HuH-7 (cell line): ENCODE data around the gene NEK2.
A peak's percentile ranks its signal among the peaks of the same experiment; 100 is the strongest.
"Not testable (repeated sequence)": the region's sequence is repeated elsewhere in the genome, so short reads cannot be mapped to it uniquely, and the experiment has no call there.

Experiments used
- DNase-seq: peaks from one replicate; pipeline ENCODE4 v3.0.0; 2011; ENCODE audit warnings: low spot score

The NEK2 gene

DNA sequence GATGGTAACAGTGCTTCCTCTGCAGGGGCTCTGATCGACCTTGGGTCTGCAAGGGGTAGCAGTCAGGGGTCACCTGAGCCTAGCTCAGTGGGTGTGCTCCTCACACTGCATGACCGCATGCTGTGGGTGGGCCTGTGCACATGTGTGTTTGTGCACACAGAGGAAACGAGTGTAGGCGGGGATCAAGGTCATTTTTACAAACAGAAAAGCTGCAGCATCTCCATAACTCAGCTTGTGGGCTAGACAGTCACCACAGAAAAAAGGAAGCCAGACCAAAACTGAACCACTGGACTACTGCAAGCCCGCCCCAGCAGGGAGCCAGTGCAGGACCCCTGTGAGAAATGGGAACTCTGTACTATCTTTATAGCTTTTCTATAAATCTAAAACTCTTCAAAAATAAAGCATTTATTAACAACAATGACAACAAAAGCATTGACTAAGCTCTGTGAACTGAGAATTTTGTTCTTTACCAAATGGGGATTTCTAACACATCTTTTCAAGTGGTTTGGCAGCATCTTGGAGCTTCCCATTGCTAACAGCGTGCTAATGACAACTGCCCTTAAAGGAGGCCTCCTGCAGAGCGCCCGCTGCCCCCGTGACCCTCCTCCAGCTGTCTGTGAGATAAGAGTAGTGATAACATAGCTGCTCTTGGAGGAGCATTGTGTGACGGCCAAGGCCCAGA, 19.9 kb upstream of the NEK2 start:
- no peak for DNase-seq

- not testable (repeated sequence) for DNase-seq
These were observed 18.5 kb upstream of the NEK2 start for GRCh38 chr1:211693911-211694310.

DNA sequence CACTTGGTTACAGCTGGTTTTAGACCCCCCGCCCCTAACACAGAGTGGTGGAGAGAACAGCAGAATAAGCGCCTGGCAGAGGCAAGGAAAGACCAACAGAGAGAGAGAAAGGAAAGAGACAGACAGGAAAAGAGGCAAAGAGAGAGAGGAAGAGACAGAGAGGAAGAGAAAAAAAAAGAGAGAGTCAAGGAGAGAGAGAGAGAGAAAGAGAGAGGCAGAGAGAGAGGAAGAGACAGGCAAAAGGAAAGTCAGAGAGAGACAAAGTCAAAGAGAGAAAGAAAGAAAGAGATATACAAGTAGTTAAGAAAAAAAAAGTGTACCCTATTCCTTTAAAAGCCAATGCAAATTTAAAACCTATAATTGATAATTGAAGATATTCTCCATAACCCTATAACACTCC, 13.0 kb upstream of the NEK2 start:
- no peak for DNase-seq

GRCh38 chr1:211687462-211688215, 12.2 kb upstream of the NEK2 start:
- DNase-seq: no peak

DNA sequence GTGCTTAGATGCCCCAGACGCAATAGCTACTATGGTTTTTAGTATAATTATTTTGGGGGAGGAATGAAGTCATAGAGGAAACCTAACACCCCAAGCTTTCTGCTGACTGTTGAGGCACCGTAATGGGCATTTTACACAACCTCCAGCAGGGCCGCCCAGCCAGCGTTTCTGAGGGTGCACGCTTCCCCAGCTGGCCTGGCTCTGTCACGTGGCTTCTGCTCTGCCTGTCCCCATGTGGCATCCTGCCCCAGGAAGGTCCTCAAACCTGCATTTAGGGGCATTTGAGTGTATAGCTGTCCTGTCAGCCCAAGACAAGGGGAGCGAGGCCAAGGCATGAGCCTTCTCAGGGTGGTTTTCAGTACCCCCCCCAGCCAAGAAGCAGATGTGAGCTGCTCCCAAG, 10.4 kb upstream of the NEK2 start:
- no peak for DNase-seq

- no peak for DNase-seq
These were observed 9.4 kb upstream of the NEK2 start for GRCh38 chr1:211684791-211685190.

- DNase-seq: no peak
These were observed 8.9 kb upstream of the NEK2 start for GRCh38 chr1:211684331-211684730.

DNA sequence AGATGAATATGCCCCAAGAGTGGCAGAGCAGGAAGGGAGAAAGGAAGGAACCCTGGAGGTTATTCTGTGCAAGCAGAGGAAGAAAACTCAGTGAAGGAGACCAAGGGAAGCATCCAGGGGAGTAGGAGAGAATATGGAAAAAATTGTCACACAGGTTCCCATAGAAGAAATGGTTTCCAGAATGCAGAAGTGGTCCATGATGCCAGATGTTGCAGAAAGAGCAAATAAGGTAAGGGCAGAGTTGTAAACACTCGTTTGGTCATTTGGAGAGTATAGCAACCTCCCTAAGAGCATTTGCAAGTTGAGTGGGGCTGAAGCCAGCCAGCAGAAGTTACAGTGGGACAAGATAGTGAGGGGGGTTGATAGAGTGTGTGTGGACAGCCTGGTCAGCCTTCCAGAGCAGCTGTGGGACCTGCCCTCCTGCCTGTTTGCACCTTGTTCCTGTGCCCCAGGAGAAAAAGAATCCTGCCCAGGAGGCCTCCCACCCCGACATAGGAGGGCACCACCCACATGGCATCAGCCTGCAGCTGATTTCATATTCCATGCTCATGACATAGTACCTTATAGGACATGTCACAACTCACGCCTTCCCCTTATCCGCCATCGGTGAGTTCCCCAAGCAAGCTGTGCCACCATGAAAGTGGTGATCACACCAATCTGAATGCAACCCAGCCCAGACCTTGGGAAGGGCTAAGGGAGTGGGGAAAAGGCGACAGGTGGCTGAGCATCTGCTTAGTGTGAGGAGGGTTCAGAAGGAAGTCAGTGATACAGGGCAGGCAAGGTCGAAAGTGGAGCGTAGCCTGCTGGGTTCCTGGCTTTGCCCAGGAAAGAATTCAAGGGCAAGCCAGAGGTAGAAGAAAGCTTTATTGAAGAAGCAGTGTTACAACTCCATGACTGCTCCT, 8.2 kb upstream of the NEK2 start:
- DNase-seq: no peak

DNA sequence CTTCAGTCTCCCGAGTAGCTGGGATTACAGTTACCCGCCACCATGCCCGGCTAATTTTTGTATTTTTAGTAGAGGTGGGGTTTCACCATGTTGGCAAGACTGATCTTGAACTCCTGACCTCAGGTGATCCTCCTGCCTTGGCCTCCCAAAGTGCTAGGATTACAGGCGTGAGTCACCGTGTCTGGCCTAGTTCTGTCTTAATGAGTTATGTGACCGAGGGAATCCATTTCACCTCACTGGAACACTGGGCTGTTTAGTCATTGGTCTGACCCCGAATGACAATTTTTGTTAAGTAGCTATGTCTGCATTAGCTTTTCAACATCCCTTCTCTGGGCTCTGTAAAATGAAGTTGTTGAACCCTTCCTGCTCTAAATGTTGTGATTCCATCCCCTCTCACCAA, 6.8 kb upstream of the NEK2 start:
- DNase-seq: not testable (repeated sequence)

- DNase-seq: peak; percentile 70
These were observed 5.4 kb upstream of the NEK2 start for GRCh38 chr1:211680752-211681327.

DNA sequence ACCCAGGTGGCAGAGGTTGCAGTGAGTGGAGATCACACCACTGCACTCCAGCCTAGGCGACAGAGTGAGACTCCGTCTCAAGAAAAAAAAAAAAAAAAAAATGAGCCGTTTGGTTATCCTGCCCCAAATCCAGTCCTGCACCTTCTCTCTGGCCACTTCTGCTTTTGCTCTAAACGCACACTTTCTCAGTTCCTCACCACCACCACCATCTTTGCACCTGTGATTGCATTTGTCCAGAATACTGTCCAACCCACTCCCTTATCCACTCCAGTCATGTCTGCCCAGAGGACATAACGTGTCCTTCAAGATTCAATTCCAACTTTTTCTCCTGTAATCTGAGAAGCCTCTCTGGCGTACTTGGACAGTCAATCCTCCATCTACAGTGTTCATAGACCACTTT, 2.2 kb upstream of the NEK2 start:
- DNase-seq: no peak

DNA sequence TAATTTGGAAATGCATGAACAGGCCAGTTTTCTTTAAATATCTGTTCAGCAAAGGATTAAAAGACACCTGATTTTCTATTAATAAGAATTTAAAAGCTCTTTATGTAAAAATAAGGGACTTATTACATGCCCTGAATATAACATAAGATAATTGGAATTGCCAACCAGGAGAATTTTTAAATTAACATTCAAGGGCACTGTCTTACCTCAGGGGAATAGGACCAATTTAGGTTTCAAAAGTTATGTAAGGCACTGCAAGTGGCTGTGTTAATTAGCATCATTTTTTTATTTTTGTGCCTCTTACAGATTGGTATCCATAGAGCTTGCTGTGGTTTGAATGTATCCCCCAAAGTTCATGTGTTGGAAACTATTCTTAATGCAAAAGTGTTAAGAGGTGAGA, 1.3 kb upstream of the NEK2 start:
- DNase-seq: no peak

GRCh38 chr1:211676106-211676583, 724 bp upstream of the NEK2 start:
- DNase-seq: no peak

GRCh38 chr1:211667065-211667617, 8.3 kb downstream of the NEK2 start:
- DNase-seq: peak; percentile 28

DNA sequence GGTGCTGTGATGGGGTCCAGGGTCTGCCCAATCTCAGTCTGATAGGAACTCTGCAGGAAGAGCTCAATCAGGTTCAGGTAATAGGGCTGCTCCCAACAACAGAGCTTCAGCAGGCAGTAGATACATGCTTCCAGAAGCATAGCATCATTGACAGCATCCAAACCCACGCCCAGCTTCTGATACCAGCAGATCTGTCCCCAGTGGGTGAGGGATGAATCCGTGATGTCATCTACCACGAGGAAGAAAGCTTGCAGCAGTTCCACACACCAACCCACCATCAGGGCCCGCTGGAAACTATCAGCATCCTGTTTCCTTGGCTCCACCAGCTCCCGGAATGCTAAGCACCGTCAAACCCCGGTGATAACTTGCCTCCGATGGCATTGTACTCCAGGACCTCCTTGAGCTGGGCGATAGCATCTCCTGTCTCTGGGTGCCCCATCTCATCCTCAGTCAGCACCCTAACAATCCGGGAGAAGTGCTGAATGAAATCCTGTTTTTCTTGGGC, 14.7 kb downstream of the NEK2 start:
- DNase-seq: no peak

DNA sequence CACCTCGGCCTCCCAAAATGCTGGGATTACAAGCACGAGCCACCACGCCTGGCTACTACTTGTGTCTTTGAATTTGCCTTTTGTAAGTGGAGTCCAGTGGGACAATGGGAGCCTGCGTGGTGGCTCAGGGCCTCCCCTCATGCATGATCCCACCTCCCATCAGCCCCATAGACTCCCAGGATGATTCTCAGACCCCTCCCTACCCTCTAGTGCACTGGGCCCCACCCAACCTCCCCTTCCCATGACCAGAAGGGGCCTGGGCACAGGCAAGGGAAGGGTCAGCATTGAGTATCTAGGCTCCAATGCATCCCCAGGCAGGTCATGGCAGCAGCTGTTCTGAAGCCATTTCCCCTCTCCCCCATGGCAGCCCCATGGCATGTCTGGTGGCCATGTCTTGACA, 18.7 kb downstream of the NEK2 start:
- no peak for DNase-seq

DNA sequence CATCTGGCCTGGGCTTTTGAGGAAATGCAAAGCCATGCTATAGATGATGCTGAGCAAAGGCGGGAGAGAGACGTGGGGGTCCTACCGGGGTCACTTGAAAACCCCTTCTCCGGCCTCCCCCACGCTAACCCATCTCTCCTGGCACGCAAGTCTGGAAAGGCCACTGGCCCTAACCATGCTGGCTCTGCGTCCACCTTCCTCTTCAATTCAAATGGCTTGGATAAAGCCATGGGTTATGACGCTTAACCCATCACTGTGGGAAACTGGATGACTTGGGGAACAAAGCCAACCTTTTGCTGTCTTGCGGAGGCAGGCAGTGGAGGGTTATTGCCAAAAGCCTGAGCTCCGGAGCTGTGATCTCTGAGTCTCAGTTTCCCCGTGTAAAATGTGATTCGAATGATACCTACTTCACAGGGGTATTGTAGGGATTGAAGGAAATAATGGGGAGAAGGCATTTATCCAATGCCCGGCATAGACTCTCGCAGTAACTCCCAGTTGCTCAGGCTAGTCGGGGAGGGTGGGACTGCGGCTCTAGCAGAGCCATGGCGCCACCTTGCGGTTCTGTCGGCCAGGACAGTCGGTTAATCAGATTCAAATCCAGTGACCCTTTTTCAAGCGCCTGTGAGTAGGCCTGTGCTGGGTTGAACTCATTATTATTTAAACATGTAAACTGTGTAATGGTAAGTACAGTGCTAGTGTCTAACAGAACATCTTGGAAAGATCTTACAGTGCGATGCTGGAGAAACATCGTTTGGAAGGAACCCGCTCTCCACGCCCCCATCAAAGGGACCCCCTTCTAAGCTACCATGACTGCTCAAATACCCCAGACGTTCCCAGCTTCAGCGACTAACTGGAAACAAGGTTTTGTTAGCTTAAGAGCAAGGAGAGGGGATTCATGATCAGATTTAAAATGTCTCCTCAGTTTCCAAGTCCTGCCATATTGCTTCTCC, 20.3 kb downstream of the NEK2 start:
- DNase-seq: peak; percentile 68

GRCh38 chr1:211653959-211654496, 21.4 kb downstream of the NEK2 start:
- no peak for DNase-seq

- no peak for DNase-seq
These were observed 22.1 kb downstream of the NEK2 start for GRCh38 chr1:211653293-211653692.

DNA sequence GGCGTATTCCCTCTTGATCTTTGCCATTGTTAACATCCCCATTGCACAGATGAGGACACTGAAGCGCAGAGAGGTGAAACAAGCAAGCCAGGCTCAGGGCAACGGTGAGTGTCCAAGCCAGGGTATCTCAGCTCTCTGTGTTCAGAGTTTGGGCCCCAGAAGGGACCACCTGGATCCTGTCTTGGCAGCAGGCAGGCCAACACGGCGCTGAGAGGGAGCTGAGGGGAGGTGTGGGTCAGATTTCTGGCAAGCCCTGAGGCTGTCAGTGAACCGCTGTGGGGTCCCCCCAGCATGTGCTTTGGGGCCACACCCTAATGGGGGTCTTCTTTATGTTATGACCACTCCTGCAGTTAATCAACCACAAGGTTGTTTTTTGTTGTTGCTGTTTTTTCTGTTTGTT, 23.1 kb downstream of the NEK2 start:
- no peak for DNase-seq
